Measurements from ENCODE around the gene VDR.
A peak's percentile ranks its signal among the peaks of the same experiment; 100 is the strongest.

The VDR gene

DNA sequence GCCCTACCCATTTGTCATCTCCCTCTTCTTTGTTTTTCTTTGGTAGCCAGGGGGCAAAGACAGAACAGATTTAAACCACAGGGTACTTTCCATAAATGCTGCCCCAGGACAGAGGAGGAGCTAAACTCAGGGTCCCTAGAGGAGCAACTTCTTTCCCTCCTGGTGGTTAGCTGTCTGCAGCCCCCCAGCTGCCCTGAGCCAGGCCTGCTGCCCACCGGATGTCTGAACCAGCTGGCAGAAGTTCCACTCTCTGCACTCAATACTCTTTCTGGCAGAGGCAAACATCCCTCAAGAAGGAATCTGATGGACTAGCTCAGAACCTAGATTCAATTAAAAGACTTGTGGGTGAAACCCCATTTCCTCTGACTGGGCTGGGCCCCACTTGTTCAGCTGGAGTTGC lies 10.7 kb downstream of the VDR start:
- DNase-seq (ENCODE audit: low read depth), result no peak

DNA sequence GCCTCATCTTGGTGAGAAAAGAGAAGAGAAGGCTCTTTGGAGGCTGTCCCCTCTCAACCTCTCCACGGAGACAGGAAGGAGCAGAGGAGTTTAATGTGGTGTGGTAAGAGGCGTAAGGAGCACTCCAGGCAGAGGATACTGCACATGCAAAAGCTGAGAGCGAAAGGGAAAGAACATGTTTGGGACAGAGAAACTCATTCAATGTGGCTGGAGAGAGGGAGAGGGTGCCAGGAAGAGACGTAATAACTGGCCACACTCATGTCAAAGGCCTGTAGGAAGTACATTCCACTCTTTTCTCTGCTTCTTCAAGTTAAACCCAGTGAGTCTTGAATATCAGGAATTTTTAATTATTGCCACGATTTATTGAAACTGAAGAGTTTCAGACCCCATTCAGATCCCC lies 12.0 kb downstream of the VDR start:
- DNase-seq (ENCODE audit: low read depth), result no peak

DNA sequence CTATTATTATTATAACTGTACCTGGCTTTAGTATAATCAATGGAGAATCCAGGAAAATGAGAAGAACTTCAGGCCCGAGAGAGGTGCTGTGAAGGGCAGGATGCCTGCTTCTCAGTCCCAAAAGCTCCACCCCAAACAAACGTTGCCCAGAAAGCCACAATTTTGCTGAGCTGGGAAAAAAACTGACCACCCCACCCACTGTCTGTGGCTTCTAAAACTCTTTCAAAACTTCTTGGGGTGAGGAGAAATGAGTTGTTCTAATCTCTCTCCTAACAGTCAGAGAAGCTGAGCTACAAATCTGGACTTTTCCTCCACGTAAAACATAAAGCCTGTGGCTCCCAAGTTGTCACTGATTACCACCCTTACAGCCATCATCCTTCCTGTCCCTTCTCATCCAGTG lies 13.4 kb downstream of the VDR start:
- no peak for DNase-seq (ENCODE audit: low read depth)

DNA sequence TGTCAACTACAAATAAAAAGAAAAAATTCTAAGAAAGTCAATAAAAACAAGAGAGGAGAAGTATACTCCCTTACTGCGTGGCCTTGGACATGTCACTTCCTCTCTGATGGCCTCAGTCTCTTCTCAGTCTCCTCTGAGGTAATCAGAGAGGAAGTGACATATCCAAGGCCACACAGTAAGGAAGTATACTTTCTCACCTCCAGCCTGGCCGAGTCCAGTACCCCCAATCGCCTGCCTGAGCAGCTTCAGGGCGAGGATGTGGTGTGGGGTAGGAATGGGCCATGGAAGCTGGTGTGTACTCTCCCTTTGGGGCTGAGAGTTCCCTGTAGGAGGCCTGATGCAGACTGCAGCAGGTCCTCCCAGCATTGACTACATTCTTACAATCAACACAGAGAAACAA lies 15.8 kb downstream of the VDR start:
- no peak for DNase-seq (ENCODE audit: low read depth)

DNA sequence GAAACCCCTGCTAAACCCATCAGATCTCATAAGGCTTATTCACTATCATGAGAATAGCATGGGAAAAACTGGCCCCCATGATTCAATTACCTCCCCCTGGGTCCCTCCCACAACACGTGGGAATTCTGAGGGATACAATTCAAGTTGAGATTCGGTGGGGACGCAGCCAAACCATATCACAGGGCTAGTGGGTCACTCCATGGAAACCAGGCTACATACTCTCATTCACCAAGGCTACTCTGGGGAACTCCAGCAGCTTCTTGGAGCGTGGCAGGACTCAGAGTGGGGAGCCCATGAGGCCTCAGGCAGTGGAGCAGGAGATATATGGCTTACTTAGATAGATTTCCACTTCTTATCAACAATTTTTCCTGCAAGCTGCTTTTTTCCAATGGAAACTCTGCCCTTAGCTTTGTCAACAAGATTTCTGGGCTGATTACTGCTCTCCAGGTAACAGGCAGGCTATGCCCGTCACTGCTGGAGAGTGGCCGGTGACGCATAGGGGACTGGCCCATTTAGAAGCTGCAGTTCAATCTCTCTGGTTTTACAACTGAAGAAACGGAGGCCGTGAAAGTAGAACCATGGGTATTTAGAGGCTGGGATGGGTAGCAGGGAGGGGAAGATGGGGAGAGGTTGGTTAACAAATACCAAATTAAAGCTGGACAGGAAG lies 16.5 kb downstream of the VDR start:
- DNase-seq (ENCODE audit: low read depth), result no peak

DNA sequence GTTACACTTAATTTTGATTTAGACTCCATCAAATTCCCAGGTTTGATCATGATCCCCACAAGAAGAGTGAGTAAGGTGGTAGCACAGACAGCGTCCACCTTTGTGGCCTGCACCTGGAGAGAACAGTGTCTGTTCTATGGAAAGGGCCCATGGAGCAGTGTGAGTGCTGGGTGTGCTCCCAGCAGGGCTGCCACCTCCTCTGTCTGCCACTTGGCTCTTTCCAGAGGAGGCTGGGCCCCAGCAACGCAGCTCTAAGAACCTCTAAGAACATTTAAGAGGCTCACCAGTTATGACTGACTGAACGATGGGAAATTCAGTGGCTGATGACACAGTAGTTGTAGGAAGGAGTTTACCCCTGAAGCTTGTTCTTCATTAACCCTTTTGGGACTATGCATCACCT lies 17.3 kb downstream of the VDR start:
- DNase-seq (ENCODE audit: low read depth), result no peak

DNA sequence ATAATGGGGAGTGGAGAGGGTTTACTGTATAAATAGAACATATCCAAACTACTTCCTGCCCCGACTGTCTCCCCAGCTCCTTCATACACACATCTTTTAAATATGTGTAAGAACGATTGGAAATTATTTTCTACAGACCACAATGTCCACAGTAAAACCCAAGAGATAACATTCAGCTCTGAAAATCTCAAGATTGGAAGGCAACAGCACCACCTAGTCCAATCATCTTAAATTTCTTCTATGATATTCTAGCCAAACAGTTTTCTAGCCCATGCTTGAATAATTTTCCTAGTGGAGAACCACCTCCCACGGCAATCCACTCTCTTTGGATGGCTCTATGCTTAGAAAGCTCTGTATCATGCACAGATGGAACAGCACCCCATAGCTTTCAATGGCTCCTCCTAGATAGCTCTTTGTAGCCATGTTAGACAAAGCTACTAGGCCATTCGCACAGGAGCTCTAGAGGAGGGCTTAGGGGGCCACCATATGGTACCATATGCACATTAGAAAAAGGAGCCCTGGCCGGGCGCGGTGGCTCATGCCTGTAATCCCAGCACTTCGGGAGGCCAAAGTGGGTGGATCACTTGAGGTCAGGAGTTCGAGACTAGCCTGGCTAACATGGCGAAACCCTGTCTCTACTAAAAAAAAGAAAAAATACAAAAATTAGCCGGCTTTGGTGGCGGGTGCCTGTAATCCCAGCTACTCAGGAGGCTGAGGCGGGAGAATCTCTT lies 18.1 kb downstream of the VDR start:
- no peak for DNase-seq (ENCODE audit: low read depth)

DNA sequence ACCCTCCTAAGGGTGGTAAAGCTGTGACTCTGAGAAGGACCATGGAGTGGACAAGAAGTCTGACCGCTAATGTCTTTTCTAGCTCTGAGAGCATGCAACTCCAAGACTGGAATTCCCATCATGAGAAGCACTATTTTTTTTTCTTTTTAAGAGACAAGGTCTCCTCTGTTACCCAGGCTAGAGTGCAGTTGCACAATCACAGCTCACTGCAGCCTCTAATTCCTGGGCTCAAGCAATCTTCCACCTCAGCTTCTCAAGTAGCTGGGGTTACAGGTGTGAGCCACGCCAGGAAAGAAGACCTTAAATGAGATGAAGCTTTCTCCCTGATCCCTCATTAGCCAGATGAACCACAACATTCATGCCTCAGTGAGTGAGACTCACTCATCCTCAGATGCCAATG lies 19.2 kb downstream of the VDR start:
- no peak for DNase-seq (ENCODE audit: low read depth)

DNA sequence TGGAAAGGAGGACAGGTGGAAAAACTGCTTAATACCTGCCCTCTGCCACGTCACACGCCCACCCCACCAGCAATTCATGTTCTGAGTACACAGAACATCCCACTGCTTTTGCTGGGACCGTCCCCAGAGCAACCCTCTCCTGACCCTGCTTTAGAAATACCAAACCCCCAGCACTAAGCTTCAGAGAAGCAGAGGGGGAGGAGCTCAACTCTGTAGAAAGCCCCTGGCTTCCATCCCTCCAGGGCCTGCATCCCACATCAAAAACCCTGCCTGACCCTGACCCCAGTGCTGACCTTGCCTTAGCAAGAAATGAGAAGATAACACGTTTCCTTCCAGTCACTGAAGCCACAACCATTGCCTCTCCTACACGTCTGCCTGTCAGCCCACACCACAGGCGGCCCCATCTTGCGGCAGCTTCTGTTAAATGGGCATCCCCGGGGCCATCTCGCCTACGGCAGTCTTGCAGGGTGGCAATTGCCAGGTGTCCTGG lies 19.7 kb downstream of the VDR start:
- DNase-seq (ENCODE audit: low read depth), result peak; percentile 54

DNA sequence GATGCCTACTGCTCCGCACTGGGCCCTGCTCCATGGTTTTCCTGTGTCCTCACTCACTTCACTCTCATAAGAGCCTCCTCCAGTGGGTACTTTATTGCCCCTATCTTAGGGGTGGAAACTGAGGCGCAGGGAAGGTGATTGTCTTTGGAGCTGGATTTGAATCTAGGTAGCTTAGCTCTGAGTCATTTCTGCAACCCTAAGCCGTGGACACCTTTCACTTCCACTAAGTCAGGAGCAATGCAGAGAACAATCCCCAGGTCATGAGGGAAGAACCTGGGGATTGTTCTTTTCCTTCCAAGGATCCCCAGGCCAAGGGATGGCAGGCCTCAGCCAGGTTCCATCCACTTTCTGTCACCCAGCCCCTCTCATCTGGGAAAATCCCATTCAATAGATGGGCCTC lies 20.3 kb downstream of the VDR start:
- DNase-seq (ENCODE audit: low read depth), result no peak

DNA sequence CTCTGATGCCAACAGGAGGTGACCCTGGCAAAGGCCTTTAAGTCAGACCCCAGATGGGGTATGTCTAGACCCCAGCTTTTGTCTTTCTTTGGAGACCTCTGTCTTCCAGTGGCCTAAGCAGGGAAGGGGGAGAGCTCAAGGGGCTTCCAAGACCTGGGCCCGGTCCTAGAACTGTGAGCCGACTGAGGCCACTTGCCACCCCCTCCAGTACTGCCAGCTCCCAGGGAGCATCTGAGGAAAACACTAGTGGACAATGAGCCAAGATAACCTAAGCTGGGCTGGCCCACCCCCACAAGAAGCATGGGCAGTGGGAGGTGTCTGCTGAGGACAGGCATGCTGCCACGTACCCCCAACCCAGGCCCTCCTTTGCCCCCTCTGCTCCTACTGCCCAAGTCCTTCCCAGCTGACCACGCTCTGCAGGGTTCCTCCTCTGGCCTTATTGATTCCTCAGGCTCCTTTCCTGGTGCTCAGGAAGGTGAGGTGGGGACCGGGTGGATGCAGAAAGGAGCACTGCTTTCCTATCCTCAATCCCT lies 21.1 kb downstream of the VDR start:
- DNase-seq (ENCODE audit: low read depth), result no peak

DNA sequence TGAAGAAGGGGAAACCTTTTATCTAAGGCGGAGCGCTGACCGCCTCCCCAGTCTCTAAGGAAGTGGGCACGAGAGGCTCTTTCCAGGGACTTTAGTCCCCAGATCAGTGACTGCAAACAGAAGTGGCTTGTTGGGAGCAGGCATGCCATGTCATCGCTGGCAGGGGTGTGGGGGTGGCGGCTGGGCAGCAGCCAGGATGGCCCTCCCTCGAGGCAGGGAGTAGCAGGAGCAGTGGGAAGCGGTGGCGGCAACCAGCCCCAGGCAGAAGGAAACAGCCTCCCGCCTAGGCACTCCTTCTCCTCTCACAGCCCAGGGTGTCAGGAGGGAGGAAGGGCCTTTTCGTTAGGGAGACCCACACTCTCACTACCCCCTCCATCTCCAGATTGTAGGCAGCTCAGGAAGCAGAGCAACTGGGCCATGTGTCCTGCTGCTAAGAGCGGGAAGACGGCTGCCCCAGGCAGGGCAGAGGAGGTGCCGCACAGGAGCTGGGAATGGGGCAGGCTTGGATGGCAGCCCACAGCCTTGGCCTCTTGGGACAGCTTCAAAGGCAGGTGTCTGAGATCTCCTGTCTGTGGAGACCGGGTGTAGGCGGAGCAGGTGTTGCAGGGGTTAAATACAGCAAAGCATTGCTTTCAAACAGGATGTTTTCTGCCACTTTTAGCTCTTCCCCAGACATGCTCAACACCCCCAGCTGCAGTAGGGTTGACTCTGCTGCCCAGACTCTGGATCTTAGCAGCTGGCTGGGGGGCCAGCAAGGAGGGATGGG lies 21.8 kb downstream of the VDR start:
- DNase-seq (ENCODE audit: low read depth), result no peak

DNA sequence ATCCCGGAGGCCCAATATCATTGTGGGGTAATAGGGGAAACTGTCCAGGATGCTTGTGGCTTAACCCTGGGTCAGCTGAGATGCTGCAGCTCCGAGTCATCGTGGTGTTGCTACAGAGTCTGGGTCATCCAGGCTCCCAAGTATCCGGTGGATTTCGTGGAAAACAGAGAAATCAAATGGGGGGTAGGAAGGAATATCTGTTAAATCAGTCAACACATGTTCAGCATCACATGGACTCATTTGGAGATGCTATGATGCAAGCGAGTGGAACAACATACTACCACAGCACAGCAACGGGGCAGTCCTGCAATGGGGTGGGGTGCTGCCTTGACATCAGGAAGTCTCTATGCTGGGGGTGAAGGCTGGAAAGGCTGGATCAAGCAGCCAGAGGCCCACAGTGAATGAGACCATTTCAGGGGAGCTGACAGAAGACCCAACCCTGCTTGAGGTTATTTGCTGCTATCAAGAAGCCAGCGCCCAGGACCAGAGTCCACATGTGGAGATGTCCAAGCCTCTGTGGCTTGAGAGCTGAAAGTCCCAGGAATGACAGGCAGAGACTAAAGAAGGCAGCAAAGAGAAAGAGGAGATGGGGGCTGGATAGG lies 22.9 kb downstream of the VDR start:
- DNase-seq (ENCODE audit: low read depth), result no peak

DNA sequence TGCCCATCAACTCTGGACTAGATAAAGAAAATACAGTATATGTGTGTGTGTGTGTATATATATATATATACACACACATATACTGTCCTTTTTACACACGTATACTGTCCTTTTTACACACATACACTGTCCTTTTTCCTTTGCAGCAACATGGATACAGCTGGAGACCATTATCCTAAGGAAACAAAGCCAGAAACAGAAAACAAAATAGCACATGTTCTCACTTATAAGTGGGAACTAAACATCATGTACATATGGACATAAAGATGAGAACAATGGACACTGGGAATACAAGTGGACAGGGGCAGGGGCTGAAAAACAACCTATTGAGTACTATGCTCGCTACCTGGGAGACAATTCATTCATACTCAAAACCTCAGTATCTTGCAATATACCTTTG lies 23.7 kb downstream of the VDR start:
- no peak for DNase-seq (ENCODE audit: low read depth)

DNA sequence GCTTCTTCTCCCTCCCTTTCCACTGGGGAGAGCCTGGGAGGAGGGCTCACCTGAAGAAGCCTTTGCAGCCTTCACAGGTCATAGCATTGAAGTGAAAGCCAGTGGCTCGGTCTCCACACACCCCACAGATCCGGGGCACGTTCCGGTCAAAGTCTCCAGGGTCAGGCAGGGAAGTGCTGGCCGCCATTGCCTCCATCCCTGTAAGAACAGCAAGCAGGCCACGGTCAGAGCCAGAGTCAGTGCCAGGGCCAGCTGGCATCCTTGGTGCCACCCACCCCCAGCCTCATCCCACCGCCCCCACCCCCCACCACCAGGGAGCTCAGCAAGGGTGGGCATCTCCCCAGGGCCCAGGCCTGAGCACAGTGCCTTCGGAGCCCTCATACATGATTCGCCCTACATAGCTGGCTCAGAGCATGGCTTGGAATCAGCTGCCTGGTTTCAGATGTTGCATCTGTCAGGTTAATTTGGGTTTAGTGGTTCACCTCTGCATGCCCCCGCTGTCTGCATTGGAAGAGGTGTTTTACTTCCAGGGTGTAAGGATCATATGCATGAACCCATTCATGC lies 25.8 kb downstream of the VDR start:
- DNase-seq (ENCODE audit: low read depth), result no peak

DNA sequence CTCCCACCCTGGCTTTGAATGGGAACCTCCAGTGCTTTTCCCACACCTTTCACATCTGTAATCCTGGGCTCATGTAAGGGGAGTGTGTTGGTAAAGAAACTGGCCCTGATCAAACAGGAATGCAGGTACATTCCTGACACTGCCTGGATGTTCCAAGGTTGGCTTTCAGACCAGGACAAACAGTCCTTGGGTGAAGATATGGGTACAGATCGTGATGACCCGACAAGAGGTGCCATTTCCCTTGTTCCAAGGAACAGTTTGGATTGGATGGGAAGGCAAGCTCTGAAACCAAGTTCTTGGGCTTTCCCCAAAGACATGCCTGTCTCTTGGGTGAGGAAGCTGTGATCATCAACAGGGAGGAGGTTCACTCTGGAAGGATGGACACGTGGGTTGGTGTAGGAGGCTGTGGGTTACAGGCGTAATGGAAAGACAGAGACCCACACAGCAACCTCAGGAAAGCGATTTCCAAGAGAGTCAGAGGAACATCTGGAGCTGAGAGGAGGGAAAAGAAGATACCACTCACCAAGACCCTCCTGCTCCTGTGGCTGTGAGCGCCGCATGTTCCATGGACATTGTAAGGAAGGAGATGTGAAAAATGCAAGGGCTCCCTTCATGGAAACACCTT lies 26.4 kb downstream of the VDR start:
- no peak for DNase-seq (ENCODE audit: low read depth)

DNA sequence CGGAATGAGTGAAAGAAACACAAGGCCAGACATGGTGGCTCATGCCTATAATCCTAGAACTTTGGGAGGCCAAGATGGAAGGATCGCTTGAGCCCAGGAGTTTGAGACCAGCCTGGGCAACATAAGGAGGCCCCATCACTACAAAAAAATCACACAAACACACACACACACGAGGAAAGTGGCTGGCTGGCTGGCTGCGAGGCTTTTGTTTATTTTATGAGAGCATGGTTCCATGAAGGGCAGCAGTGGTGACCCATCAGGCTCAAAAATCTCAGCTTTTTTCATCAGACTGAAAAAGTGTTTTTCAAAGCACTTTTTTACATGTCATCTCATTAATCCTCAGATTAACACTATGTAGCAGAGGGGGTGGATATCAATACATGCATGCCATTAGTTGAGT lies 27.7 kb downstream of the VDR start:
- DNase-seq (ENCODE audit: low read depth), result no peak

DNA sequence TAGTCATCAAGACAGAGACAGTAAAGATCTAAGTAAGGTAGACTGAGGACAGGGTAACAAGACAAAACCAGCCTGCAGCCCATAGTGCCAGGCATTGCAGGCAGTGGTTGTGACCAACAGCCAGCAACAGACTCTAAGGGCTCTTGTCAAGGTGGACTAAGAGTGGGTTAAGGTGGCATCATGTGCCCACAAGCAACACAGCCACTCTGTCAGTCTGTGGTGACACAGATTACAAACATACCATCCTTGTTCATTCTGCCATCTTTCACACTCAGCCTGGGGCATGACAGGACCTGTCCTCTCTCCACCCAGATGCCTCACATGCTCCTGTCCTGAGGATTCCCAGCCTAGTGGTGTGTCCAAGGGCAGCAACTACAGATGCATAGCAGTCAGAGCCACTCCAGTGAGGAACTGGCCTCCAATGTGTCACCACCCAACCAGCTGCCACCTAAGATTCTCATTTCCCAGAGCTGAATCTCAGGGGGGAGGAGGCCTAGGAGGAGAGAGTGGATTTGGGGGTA lies 28.3 kb downstream of the VDR start:
- no peak for DNase-seq (ENCODE audit: low read depth)

DNA sequence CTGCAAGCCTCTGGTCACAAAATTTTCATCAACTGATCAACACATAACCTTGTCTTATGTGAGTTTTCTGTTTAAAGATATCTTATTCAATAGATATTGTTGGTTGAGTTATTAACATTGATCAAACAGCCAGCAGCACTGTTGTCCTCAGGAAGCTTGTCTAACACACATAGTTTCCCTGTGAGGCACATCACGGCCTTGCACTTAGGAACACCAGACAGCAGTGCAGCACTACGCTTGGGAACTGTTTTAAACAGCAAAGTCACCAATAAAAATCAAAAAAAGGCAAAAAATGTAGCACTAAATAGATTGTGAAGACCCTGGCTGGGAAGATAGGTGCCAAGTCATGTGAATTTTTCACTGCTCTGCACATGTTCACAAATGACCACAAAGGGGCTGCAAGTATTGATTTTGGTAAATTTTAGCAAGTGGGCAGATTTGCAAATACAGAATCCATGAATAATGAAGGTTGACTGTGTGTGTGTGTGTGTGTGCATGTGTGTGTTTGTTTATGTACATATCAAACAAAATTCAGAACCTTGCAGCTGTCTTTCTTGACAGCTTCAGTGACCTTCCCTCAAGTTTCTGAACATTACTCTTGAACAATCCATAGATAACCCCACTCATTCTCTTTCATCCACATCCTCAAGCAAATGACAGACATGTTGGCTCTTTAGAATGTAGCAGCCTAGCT lies 28.9 kb downstream of the VDR start:
- no peak for DNase-seq (ENCODE audit: low read depth)

DNA sequence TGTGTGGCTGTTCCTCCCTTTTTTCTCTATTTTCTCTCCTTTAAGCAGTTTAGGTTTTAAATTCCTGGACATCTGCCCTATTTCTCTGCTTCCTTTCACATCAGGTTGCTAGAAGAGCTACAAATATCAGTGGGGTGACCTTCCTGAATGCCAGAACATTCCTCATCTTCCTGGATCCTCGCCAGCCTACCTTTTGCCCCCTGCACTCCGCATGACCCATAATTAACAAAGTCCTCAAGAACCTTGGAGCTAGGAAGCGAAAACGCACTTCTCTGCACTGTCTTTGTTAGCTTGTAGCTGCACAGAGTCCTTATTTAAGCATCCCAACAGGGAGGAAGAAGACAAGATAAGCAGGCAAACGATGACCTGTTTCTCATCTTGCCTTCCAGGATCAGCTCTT lies 30.5 kb downstream of the VDR start:
- DNase-seq (ENCODE audit: low read depth), result no peak

Measured in activated gamma-delta T cell treated with anti-CD3 and anti-CD28 coated beads, Interleukin-2, amount 50 U/mL, for 16 hours (primary cell).